Epithelial cell of proximal tubule (primary cell): Measurements from ENCODE around the gene NFYC. TPM values are rescaled to one million over a fixed set of nuclear protein-coding genes. Genes with fewer than 3 reads are reported as not detected.

Source experiments
- DNase-seq: peaks from one replicate; pipeline ENCODE4 v3.0.0-alpha.2; 2011; ENCODE audit warnings: low read depth
- H3K4me3 ChIP-seq: 2 replicates; pipeline ENCODE4 v1.5.1; 2011; ENCODE audit warnings: low read depth, mild to moderate bottlenecking, low read length
- CTCF ChIP-seq: conservative IDR thresholded peaks from 2 replicates; pipeline ENCODE4 v1.5.1; 2012; ENCODE audit warnings: low read depth, mild to moderate bottlenecking, low read length
- total RNA-seq: library from RNA; depleted of rRNA; stranded (reverse); fragments of >200 nt; gene quantifications from 2 replicates; pipeline ENCODE4 v1.2.3, GENCODE V29; 2015

The NFYC gene
- total RNA-seq, 1 donor from 2014 or later = 50.5 TPM

DNA sequence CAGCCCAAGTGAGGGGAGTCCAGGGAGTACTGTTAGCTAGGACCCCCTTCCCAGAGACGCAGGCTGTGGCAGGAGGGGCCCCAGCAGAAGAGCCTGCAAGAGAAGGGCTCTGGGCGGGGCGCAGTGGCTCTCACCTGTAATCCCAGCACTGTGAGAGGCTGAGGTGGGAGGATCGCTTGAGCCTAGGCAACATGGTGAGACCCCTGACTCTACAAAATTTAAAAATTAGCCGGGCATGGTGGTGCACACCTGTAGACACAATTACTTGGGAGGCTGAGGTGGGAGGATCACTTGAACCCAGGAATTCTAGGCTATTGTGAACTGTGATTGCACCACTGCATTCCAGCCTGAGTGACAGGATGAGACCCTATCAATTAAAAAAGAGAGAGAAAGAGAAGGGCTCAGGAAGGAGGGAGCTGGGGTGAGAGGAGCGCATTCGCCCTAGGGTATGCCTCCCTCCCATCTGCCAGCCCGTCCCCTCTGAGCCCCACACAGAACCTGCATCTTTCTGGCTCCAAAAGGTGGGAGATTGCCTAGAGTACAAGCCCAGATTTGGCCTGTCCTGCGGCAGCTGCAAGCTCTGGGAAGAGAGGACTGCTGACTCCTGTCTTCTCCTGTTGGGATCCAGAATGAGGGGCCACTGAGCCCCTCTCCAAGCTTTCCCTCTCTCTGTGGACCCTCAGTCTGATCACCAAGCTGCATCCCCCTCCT is 95.6 kb downstream of the NFYC start:
- no peak overlapping the region for H3K4me3 ChIP-seq
- no peak for TF ChIP-seq CTCF
- DNase-seq = no peak

- H3K4me3 ChIP-seq = no peak overlapping the region
- TF ChIP-seq CTCF = no peak
- DNase-seq = no peak
Observed at GRCh38 chr1:40787737-40788560, 96.4 kb downstream of the NFYC start.

GRCh38 chr1:40788561-40789341 is 97.2 kb downstream of the NFYC start:
- no peak for DNase-seq
- H3K4me3 ChIP-seq = no peak overlapping the region
- no peak for TF ChIP-seq CTCF

DNA sequence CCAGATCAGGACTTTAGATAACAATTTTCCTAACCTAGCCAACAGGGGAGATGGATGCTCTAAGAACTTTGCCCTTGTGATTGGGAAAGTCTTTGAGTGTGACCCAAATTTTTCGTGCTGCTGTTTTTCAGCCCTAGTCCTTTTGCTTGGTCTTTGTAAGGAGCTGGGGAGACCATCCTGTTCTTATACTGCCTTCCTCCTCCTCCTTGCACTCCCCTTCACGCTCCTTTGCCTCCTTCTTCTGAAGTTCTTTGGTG is 97.8 kb downstream of the NFYC start:
- no peak overlapping the region for H3K4me3 ChIP-seq
- no peak for DNase-seq
- TF ChIP-seq CTCF = no peak

DNA sequence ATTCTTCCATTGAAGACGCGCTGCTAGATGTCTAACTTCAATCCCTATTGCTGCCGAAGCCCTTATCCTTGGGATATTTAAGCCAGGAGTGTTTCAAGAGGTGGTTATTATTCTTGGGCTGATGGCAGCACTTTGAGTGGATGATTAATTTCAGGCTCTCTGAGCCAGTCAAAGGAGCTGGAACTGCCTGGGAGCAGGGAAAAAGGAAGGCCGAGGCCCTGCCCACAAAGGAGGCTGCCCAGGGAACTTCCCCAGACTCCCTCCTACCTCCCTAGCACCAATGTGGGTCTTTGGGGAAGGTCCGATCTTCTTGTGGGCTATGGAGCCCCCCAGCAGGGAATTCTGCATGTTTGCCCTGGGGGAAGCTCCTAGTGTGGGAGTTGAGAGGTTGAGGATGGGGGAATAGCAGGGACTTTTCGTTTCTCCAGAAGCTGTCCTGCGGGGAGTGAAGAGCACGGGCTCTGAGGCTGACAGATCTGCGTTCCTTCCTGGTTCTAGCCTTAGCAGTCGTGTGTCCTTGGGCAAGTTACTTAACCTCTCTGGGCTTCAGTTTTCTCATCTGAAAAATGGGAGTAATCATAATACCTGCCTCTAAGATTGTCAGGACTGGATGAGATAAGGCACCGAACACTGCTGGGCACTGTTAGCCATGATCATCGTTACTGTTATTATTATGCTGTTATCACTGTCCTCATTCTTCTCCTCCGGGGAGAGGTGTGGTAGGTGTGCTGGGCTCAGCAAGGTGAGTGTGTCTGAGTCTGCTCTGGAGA is 98.3 kb downstream of the NFYC start:
- TF ChIP-seq CTCF = no peak
- DNase-seq = no peak
- H3K4me3 ChIP-seq = no peak overlapping the region

- TF ChIP-seq CTCF = no peak
- H3K4me3 ChIP-seq = no peak overlapping the region
- DNase-seq = no peak
Observed at GRCh38 chr1:40792036-40792435, 100.5 kb downstream of the NFYC start.
